K562 (cell line): ENCODE results near the gene INSIG1. TPM values are rescaled to one million over a fixed set of nuclear protein-coding genes. Genes with fewer than 3 reads are reported as not detected.
A peak's percentile ranks its signal among the peaks of the same experiment; 100 is the strongest.

Source experiments
- ATAC-seq: fragments of 200-7000 bp; cut with Tn5 transposase; 3 replicates; pipeline ENCODE4 v1.9.1; 2020; ENCODE audit warnings: moderate library complexity
- BruUV-seq: library from RNA; stranded (reverse); fragments of 400-500 nt; replicated peaks from 2 replicates; lab custom pipeline; 2021; lab: Mats Ljungman, UMichigan
- CTCF ChIA-PET: fragments of 300-600 bp; formaldehyde crosslinking; extraction: SDS; loops from one replicate; lab custom pipeline; 2021; ENCODE audit warnings: low intra/inter-chr PET ratio; lab: Yijun Ruan, JAX
- POLR2A ChIA-PET: fragments of 300-600, 350-650 bp; sonication (Branson Sonifier 250); formaldehyde crosslinking; extraction: SDS; loops from one replicate; lab custom pipeline; 2021; ENCODE audit warnings: antibody characterized with exemption, inconsistent platforms; lab: Yijun Ruan, JAX
- DNase-seq, 4 experiments: peaks; one replicate each; pipeline versions ENCODE4 v3.0.0 to v3.0.0-alpha.2; 2011 to 2018; ENCODE audit warnings: low spot score in 3 of 4, mixed read lengths in 3 of 4; ENCODE audit errors: extremely low read depth in 1 of 4
- FAIRE-seq: peaks from 2 replicates; lab custom pipeline; 2011; peaks lifted over from hg19 to GRCh38; lab: Jason Lieb, UNC
- H2AFZ ChIP-seq: 2 replicates; pipeline ENCODE4 v1.6.0; 2011; ENCODE audit warnings: low read depth, low read length, control low read depth, inconsistent platforms
- H3K27ac ChIP-seq: fragments of 200-600 bp; 3 replicates; pipeline ENCODE4 v1.8.0; 2011; ENCODE audit warnings: low read depth, mild to moderate bottlenecking, control low read depth, inconsistent platforms, low read length, moderate library complexity, mixed read lengths; ENCODE audit errors: extremely low read depth
- H3K27me3 ChIP-seq, 2 experiments: fragments of 300-600 bp in 1 of 2; 2 replicates in 1 of 2; 3 replicates in 1 of 2; pipeline versions ENCODE4 v1.6.0 to v1.8.0; 2011; ENCODE audit warnings: inconsistent platforms in 2 of 2, low read length in 2 of 2, mild to moderate bottlenecking in 1 of 2, mixed read lengths in 1 of 2, moderate library complexity in 1 of 2; ENCODE audit not compliant: control insufficient read depth in 2 of 2, insufficient read depth in 2 of 2
- H3K36me3 ChIP-seq: fragments of 300-600 bp; 3 replicates; pipeline ENCODE4 v1.8.0; 2011; ENCODE audit warnings: mild to moderate bottlenecking, low read length, inconsistent platforms; ENCODE audit not compliant: control insufficient read depth, insufficient read depth
- H3K4me1 ChIP-seq, 2 experiments: fragments of 200-600 bp in 1 of 2; replicated peaks in 1 of 2; 2 replicates in 1 of 2; 3 replicates in 1 of 2; pipeline versions ENCODE4 v1.5.1 to v1.8.0; 2011; ENCODE audit warnings: inconsistent platforms in 2 of 2, low read length in 2 of 2, mild to moderate bottlenecking in 1 of 2, mixed read lengths in 1 of 2, moderate library complexity in 1 of 2; ENCODE audit not compliant: control insufficient read depth in 2 of 2, insufficient read depth in 2 of 2
- H3K4me2 ChIP-seq: 2 replicates; pipeline ENCODE4 v1.6.1; 2011; ENCODE audit warnings: low read length, control low read depth, inconsistent platforms, mixed read lengths; ENCODE audit not compliant: insufficient read depth
- H3K4me3 ChIP-seq: fragments of 200-600 bp; sonication (generic), shearing (Covaris generic); 2 replicates; pipeline ENCODE4 v1.5.1; 2016; ENCODE audit warnings: control low read depth, inconsistent platforms
- H3K79me2 ChIP-seq: fragments of 200-600 bp; 3 replicates; pipeline ENCODE4 v1.8.0; 2011; ENCODE audit warnings: low read length, inconsistent platforms; ENCODE audit not compliant: control insufficient read depth, insufficient read depth
- H3K9ac ChIP-seq, 2 experiments: 2 replicates each; pipeline versions ENCODE4 v1.6.0 to v1.6.1; 2011; ENCODE audit warnings: low read depth in 2 of 2, low read length in 2 of 2, control low read depth in 1 of 2, inconsistent platforms in 1 of 2, mild to moderate bottlenecking in 1 of 2, mixed read lengths in 1 of 2; ENCODE audit not compliant: insufficient read depth in 1 of 2
- H3K9me1 ChIP-seq: one replicate; pipeline ENCODE4 v1.6.0; 2011; ENCODE audit warnings: inconsistent platforms, mild to moderate bottlenecking, low read length, moderate library complexity; ENCODE audit not compliant: control insufficient read depth, insufficient read depth
- H3K9me3 ChIP-seq: replicated peaks from 2 replicates; pipeline ENCODE4 v1.5.1; 2011; ENCODE audit warnings: low read depth, low read length, inconsistent platforms; ENCODE audit not compliant: control insufficient read depth, insufficient read depth
- H4K20me1 ChIP-seq: replicated peaks from 2 replicates; pipeline ENCODE4 v1.6.1; 2011; ENCODE audit warnings: low read length, inconsistent platforms, mixed read lengths; ENCODE audit not compliant: control insufficient read depth, insufficient read depth
- GMEB1 ChIP-seq: fragments of 250-450 bp; sonication (Bioruptor Pico); IDR thresholded peaks from 2 replicates; pipeline ENCODE4 v1.4.0; 2020; ENCODE audit warnings: mild to moderate bottlenecking
- SPI1 ChIP-seq: IDR thresholded peaks from 2 replicates; pipeline ENCODE4 v1.6.1; 2011; ENCODE audit warnings: low read depth, low read length, control low read depth, borderline replicate concordance
- WGBS: fragments of 100-300 bp; shearing (Covaris generic); methylation state at CpG from one replicate; pipeline ENCODE4 v1.1.6; 2016; ENCODE audit warnings: low coverage, mixed read lengths; ENCODE audit not compliant: insufficient coverage; ENCODE audit errors: missing lambda C conversion rate; 5-methylcytosine and 5-hydroxymethylcytosine counted together
- in situ Hi-C: fragments of 300-500 bp; cut with MboI; formaldehyde crosslinking; loops from 4 replicates; pipeline ENCODE4 v1.15.0; 2018; ENCODE audit warnings: inconsistent platforms, mixed read lengths
- intact Hi-C: fragments of 100-400 bp; cut with micrococcal nuclease; formaldehyde crosslinking; loops from 2 replicates; pipeline ENCODE4 v1.14.2; 2022
- polyA plus RNA-seq, 8 experiments: library from polyadenylated mRNA; depleted of rRNA in 4 of 8; stranded (reverse) in 5 of 8; unstranded in 3 of 8; fragments of >200 nt; fragmentation: Nextera tagmentation in 2 of 8; fragmentation: Illumina TruSeq in 1 of 8; extraction: Ambion mirVana in 2 of 8; extraction: Trizol in 1 of 8; gene quantifications; 2 replicates each; pipeline versions ENCODE4 v1.2.1 to v1.2.3, GENCODE V29; 2011 to 2014; ENCODE audit warnings: inconsistent platforms in 1 of 8, missing spikeins in 1 of 8
- total RNA-seq, 7 experiments: library from RNA; depleted of rRNA in 6 of 7; stranded (reverse); fragments of >200 nt in 6 of 7; fragmentation: Illumina TruSeq in 2 of 7; extraction: Trizol in 2 of 7; gene quantifications; 2 replicates each; pipeline versions ENCODE4 v1.2.1 to v1.2.3, GENCODE V29; 2011 to 2021; ENCODE audit warnings: low replicate concordance in 1 of 7
- TF ChIP-seq, protein P1 (sequence below): fragments of 250-450 bp; sonication (Bioruptor Pico); IDR thresholded peaks from 2 replicates; pipeline ENCODE4 v1.9.0; 2021; ENCODE audit warnings: mild to moderate bottlenecking, inconsistent platforms

INSIG1 gene
- total and polyA plus RNA-seq, 9 of the 15 experiments (the other 6 are each of a cell fraction or from before 2014, with no cell fraction given): 57.1 to 787 (median 238) TPM

DNA sequence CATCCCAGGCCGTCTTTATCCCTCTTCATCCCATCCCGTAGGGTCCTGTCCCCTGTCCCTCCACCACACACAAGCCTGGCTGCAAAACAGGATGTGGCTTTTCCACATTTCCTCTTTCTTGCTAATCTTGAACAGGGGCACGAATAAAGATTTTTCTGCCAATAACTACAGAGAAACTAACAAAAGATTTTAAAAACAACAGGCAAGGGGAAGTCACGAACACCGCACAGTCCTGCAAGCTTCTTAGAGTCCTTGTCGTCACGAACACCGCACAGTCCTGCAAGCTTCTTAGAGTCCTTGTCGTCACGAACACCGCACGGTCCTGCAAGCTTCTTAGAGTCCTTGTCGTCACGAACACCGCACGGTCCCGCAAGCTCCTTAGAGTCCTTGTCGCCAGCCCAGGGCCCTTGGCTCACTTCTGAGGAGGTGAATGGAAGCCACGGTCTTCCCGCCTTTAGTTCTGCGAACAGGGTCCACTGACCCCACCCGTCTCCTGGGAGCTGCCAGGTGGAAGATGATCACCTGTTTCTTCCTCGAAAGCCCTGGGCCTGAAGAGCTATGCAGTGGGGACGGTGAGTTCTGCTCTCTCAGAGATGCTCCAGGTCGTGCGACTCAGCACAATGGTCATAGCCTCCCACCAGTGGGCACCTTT, 10.3 kb upstream of the INSIG1 start:
- peaks cover 38 to 49% of the 10 kb centered on the region in 2 experiments; a peak in 4 of 5 replicates for H3K27me3 ChIP-seq
- no peaks in the 10 kb centered on the region for H3K79me2 ChIP-seq
- H3K9ac ChIP-seq: 0 out of 4 replicates have a peak overlapping the region, but pooled peaks of 1 of the 2 experiments have one; percentile 33
- FAIRE-seq (no peak), DNase-seq (no peak), ATAC-seq (no peak)
- WGBS: 46% methylated on average over 26 of the region's 26 CpGs
- ChIA-PET POLR2A (interaction anchor here (0.6 to 0.9 kb wide), 4 partner anchors 9 to 157 kb away, joined by 3 to 6 read pairs (median 4); no protein-coding TSS in a partner anchor), CTCF (no interaction called here)
- H3K36me3 ChIP-seq: no peaks in the 10 kb centered on the region
- H4K20me1 ChIP-seq: no peaks in the 10 kb centered on the region
- in situ Hi-C loops (no loop called here), intact Hi-C loops (no loop called here)
- peaks cover 26 to 29% of the 10 kb centered on the region in 2 experiments for H3K4me1 ChIP-seq
- no peaks in the 10 kb centered on the region for H3K9me3 ChIP-seq
- peak; percentile 64; the same call in 1 of the 2 replicates for TF ChIP-seq SPI1
- TF ChIP-seq, protein P1, sequence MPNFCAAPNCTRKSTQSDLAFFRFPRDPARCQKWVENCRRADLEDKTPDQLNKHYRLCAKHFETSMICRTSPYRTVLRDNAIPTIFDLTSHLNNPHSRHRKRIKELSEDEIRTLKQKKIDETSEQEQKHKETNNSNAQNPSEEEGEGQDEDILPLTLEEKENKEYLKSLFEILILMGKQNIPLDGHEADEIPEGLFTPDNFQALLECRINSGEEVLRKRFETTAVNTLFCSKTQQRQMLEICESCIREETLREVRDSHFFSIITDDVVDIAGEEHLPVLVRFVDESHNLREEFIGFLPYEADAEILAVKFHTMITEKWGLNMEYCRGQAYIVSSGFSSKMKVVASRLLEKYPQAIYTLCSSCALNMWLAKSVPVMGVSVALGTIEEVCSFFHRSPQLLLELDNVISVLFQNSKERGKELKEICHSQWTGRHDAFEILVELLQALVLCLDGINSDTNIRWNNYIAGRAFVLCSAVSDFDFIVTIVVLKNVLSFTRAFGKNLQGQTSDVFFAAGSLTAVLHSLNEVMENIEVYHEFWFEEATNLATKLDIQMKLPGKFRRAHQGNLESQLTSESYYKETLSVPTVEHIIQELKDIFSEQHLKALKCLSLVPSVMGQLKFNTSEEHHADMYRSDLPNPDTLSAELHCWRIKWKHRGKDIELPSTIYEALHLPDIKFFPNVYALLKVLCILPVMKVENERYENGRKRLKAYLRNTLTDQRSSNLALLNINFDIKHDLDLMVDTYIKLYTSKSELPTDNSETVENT: peak; percentile 10; the same call in 1 of the 2 replicates
- no peak for TF ChIP-seq GMEB1 (CRISPR knock-in tag)
- BruUV-seq: no TSS peak
- H3K4me3 ChIP-seq: no peak overlapping the region
- no peak overlapping the region for H3K4me2 ChIP-seq
- no peak overlapping the region for H3K27ac ChIP-seq
- H2AFZ ChIP-seq: no peak overlapping the region
- peaks cover 11% of the 10 kb centered on the region for H3K9me1 ChIP-seq
